Keratinocyte (primary cell): ENCODE measurements around the gene A3GALT2. TPM values are rescaled to one million over a fixed set of nuclear protein-coding genes. Genes with fewer than 3 reads are reported as not detected.

Source experiments
- DNase-seq: peaks from one replicate; pipeline ENCODE4 v3.0.0-alpha.2; 2011; ENCODE audit warnings: low read depth, missing footprints, low spot score
- FAIRE-seq: peaks from 2 replicates; lab custom pipeline; 2011; peaks lifted over from hg19 to GRCh38; lab: Jason Lieb, UNC
- H2AFZ ChIP-seq: 2 replicates; pipeline ENCODE4 v1.6.0; 2012; ENCODE audit warnings: low read length, control low read depth, inconsistent platforms; ENCODE audit not compliant: control insufficient read depth
- H3K27ac ChIP-seq: 2 replicates; pipeline ENCODE4 v1.5.1; 2011; ENCODE audit warnings: low read length; ENCODE audit not compliant: control insufficient read depth, insufficient read depth
- H3K27me3 ChIP-seq: 3 replicates; pipeline ENCODE4 v1.6.0; 2011; ENCODE audit warnings: low read length; ENCODE audit not compliant: control insufficient read depth, insufficient read depth; ENCODE audit errors: extremely low read depth
- H3K36me3 ChIP-seq, 2 experiments: 2 replicates in 1 of 2; 3 replicates in 1 of 2; pipeline ENCODE4 v1.5.1; 2011; ENCODE audit warnings: low read length in 2 of 2, mild to moderate bottlenecking in 1 of 2; ENCODE audit not compliant: control insufficient read depth in 2 of 2, insufficient read depth in 2 of 2; ENCODE audit errors: extremely low read depth in 1 of 2
- H3K4me1 ChIP-seq: 3 replicates; pipeline ENCODE4 v1.5.1; 2011; ENCODE audit warnings: low read length; ENCODE audit not compliant: control insufficient read depth, insufficient read depth; ENCODE audit errors: extremely low read depth
- H3K4me2 ChIP-seq: 3 replicates; pipeline ENCODE4 v1.6.0; 2011; ENCODE audit warnings: low read depth, low read length; ENCODE audit not compliant: control insufficient read depth, insufficient read depth; ENCODE audit errors: extremely low read depth
- H3K4me3 ChIP-seq, 3 experiments: fragments of 200-600 bp in 1 of 3; sonication (generic) in 1 of 3; 2 replicates in 2 of 3; 3 replicates in 1 of 3; pipeline ENCODE4 v1.5.1; 2011 to 2016; ENCODE audit warnings: low read length in 3 of 3, mild to moderate bottlenecking in 3 of 3, control low read depth in 2 of 3, inconsistent platforms in 1 of 3, low read depth in 1 of 3, mixed read lengths in 1 of 3, mixed run types in 1 of 3, moderate library complexity in 1 of 3; ENCODE audit not compliant: control insufficient read depth in 2 of 3, insufficient read depth in 2 of 3; ENCODE audit errors: extremely low read depth in 1 of 3
- H3K79me2 ChIP-seq: 2 replicates; pipeline ENCODE4 v1.6.0; 2012; ENCODE audit warnings: low read length; ENCODE audit not compliant: control insufficient read depth, insufficient read depth
- H3K9ac ChIP-seq: 3 replicates; pipeline ENCODE4 v1.6.0; 2011; ENCODE audit warnings: low read length; ENCODE audit not compliant: control insufficient read depth, insufficient read depth; ENCODE audit errors: extremely low read depth
- H3K9me1 ChIP-seq: 3 replicates; pipeline ENCODE4 v1.6.0; 2011; ENCODE audit warnings: low read length; ENCODE audit not compliant: control insufficient read depth, insufficient read depth; ENCODE audit errors: extremely low read depth
- H3K9me3 ChIP-seq: 2 replicates; pipeline ENCODE4 v1.5.1; 2012; ENCODE audit warnings: low read depth, low read length; ENCODE audit not compliant: control insufficient read depth
- H4K20me1 ChIP-seq: 3 replicates; pipeline ENCODE4 v1.6.0; 2011; ENCODE audit warnings: low read length; ENCODE audit not compliant: control insufficient read depth, insufficient read depth; ENCODE audit errors: extremely low read depth
- EZH2 ChIP-seq: IDR thresholded peaks from one replicate; pipeline ENCODE4 v1.6.1; 2012; ENCODE audit warnings: inconsistent platforms, mild to moderate bottlenecking, low read length, moderate library complexity
- dilution Hi-C: fragments of 300-500 bp; cut with MboI; formaldehyde crosslinking; loops from one replicate; pipeline ENCODE4 v1.7.0; 2020; ENCODE audit warnings: low sequenced_read_pairs; ENCODE audit not compliant: extremely low pct_ligation_motif_present
- polyA minus RNA-seq, 3 experiments: library from RNA; depleted of rRNA, polyadenylated mRNA; stranded (reverse); fragments of >200 nt; gene quantifications; 1 replicate in 1 of 3; 2 replicates in 1 of 3; 3 replicates in 1 of 3; pipeline ENCODE4 v1.2.3, GENCODE V29; 2011
- polyA plus RNA-seq, 5 experiments: library from polyadenylated mRNA; depleted of rRNA in 3 of 5; stranded (reverse) in 3 of 5; stranded (forward) in 1 of 5; unstranded in 1 of 5; fragments of >200 nt; gene quantifications; 1 replicate in 1 of 5; 2 replicates in 3 of 5; 3 replicates in 1 of 5; pipeline versions ENCODE4 v1.2.1 to v1.2.3, GENCODE V29; 2011 to 2012; ENCODE audit warnings: missing spikeins in 2 of 5, low read depth in 1 of 5, low replicate concordance in 1 of 5
- TF ChIP-seq, protein P1 (sequence below), 3 experiments: IDR thresholded peaks in 1 of 3; conservative IDR thresholded peaks in 1 of 3; optimal IDR thresholded peaks in 1 of 3; 2 replicates in 2 of 3; 3 replicates in 1 of 3; pipeline versions ENCODE3 to v1.5.1; 2011; ENCODE audit warnings: low read length in 3 of 3, mild to moderate bottlenecking in 3 of 3, moderate library complexity in 2 of 3, control low read depth in 1 of 3, inconsistent platforms in 1 of 3; ENCODE audit not compliant: insufficient read depth in 2 of 3; ENCODE audit errors: extremely low read depth in 1 of 3

Gene A3GALT2
- polyA plus RNA-seq (not detected in 3 replicates), polyA minus RNA-seq (not detected in 3 replicates)
- polyA plus RNA-seq (2011; ENCODE audit: low read depth): not detected
- not detected in 2 replicates for polyA plus RNA-seq (2011; cell fraction: cytosol; rRNA removed)
- polyA plus RNA-seq (2011; cell fraction: nucleus; rRNA removed): not detected in 2 replicates
- polyA plus RNA-seq (2012; ENCODE audit: low replicate concordance): not detected in 2 replicates
- not detected for polyA minus RNA-seq (2011; cell fraction: cytosol; rRNA and poly(A)+ RNA removed)
- not detected in 2 replicates for polyA minus RNA-seq (2011; cell fraction: nucleus; rRNA and poly(A)+ RNA removed)

DNA sequence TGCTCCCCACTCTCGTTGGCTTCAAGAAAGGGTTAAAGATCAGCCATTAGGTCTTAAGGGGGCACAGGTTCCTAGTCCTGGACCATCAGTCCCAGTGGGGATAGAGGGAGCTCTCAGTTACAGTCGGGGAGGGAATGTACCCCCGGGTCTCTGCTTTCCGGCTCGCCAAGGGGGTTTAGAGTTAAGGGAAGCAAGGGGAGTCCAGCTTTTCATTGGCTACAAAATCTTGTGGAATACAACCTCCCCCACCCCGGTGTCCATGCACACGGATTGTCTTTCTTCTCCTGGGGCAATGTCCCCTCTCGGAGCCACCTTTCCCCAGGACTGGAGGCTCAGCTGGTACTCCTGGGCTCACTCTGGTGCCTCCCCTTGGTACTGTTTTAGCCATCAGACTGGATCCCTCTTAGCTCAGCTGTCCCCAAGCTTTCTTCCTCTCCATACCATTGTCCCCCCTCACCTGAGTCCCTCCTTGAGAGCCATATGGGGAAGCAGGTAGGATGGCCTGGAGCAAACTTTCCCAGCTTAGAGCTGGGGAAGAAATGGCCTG is at the start of gene A3GALT2:
Gene A3GALT2, minus strand, starts transcription at position 480 of the 547 bp plus-strand sequence. Its CDS starts 0 bp downstream, at position 480.
- FAIRE-seq: no peak
- no peaks in the 10 kb centered on the region for H3K4me1 ChIP-seq
- H3K79me2 ChIP-seq: no peaks in the 10 kb centered on the region
- no peaks in the 10 kb centered on the region for H3K9me1 ChIP-seq
- dilution Hi-C loops: no loop called here
- no peaks in the 10 kb centered on the region for H3K27me3 ChIP-seq
- TF ChIP-seq, protein P1, sequence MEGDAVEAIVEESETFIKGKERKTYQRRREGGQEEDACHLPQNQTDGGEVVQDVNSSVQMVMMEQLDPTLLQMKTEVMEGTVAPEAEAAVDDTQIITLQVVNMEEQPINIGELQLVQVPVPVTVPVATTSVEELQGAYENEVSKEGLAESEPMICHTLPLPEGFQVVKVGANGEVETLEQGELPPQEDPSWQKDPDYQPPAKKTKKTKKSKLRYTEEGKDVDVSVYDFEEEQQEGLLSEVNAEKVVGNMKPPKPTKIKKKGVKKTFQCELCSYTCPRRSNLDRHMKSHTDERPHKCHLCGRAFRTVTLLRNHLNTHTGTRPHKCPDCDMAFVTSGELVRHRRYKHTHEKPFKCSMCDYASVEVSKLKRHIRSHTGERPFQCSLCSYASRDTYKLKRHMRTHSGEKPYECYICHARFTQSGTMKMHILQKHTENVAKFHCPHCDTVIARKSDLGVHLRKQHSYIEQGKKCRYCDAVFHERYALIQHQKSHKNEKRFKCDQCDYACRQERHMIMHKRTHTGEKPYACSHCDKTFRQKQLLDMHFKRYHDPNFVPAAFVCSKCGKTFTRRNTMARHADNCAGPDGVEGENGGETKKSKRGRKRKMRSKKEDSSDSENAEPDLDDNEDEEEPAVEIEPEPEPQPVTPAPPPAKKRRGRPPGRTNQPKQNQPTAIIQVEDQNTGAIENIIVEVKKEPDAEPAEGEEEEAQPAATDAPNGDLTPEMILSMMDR (optimal IDR thresholded peaks at IDR 0.05 in 1 of 3, IDR thresholded peaks at IDR 0.05 in 1 of 3, conservative IDR thresholded peaks at IDR 0.05 in 1 of 3; ENCODE audit: extremely low read depth in 1 of 3, insufficient read depth in 2 of 3, low read length in 3 of 3): no peak
- TF ChIP-seq EZH2: no peak
- H3K9me3 ChIP-seq: no peaks in the 10 kb centered on the region
- H3K27ac ChIP-seq: no peak within 1 kb of the TSS
- H3K9ac ChIP-seq: no peak within 1 kb of the TSS
- no peak for DNase-seq
- no peak within 1 kb of the TSS for H2AFZ ChIP-seq
- H3K4me3 ChIP-seq: no peak within 1 kb of the TSS
- H4K20me1 ChIP-seq: peaks cover 19% of the 10 kb centered on the region
- H3K4me2 ChIP-seq: no peak within 1 kb of the TSS
- peaks cover 27 to 29% of the 10 kb centered on the region in 2 experiments for H3K36me3 ChIP-seq

GRCh38 chr1:33370301-33370700 is 49.4 kb upstream of the A3GALT2 start:
- DNase-seq: no peak
- Histone ChIP-seq H3K27ac (no peak overlapping the region), H3K79me2 (no peaks in the 10 kb centered on the region), H3K4me3 (no peak overlapping the region), H3K4me1 (peaks cover 11% of the 10 kb centered on the region), H3K27me3 (no peaks in the 10 kb centered on the region), H3K9me3 (no peaks in the 10 kb centered on the region), H4K20me1 (no peaks in the 10 kb centered on the region), H2AFZ (no peak overlapping the region), H3K4me2 (no peak overlapping the region), H3K9me1 (peaks cover 4% of the 10 kb centered on the region), H3K9ac (no peak overlapping the region), H3K36me3 (peaks cover 22 to 25% of the 10 kb centered on the region in 2 experiments)
- dilution Hi-C loops: no loop called here
- FAIRE-seq: no peak
- no peak for TF ChIP-seq EZH2
